ENCODE results near the gene MYO1G.
"Not testable (repeated sequence)": the region's sequence is repeated elsewhere in the genome, so short reads cannot be mapped to it uniquely, and the experiment has no call there.

The MYO1G gene

GRCh38 chr7:44999245-45000092 is 20.7 kb upstream of the MYO1G start:
- in situ Hi-C loops (cut with MboI; ENCODE audit: low pct_unique_long_range_greater_than_20kb, low sequenced_read_pairs, unreplicated experiment), result no loop called here
- TF ChIP-seq CTCF (IDR thresholded peaks at IDR 0.05; ENCODE audit: extremely low read depth, insufficient read depth, missing control alignments), result no peak
- DNase-seq (ENCODE audit: low spot score), result peak; percentile 96

DNA sequence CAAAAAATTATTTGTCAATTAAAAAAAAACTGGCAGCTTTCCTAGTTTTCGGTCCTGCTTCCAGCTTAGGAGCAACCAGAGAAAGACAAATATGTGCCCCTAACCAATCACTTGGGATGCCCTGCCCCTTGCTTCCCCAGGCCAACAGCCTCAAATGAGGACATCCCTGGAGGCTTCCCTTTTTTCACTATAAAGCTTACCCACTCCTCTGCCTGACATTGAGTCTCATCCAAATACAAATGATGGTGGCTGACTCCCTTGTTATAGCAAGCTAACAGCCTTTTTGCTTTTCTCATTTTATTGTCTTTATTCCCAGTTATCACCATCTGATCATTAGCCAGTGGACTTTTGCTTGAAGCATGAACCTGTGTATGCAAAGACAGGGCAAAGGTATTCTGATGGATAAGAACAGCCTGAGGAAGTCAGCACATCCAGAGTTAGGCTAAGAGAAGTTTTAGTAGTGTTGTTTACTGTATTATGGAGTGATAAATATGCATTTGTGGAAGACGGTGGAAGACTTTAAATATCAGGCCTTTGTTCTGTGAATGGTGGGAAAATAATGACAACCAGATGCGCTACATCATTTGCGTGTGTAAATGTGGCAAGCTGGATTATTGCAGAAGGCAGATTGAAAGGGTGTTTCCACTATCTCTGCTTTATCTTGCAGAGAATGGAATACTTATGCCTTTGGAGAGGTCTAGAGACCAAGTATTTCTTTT is 19.5 kb upstream of the MYO1G start:
- no peak for DNase-seq (ENCODE audit: low spot score)
- in situ Hi-C loops (cut with MboI; ENCODE audit: low pct_unique_long_range_greater_than_20kb, low sequenced_read_pairs, unreplicated experiment), result no loop called here
- TF ChIP-seq CTCF (IDR thresholded peaks at IDR 0.05; ENCODE audit: extremely low read depth, insufficient read depth, missing control alignments), result no peak

- no peak for TF ChIP-seq CTCF (IDR thresholded peaks at IDR 0.05; ENCODE audit: extremely low read depth, insufficient read depth, missing control alignments)
- no peak for DNase-seq (ENCODE audit: low spot score)
- in situ Hi-C loops (cut with MboI; ENCODE audit: low pct_unique_long_range_greater_than_20kb, low sequenced_read_pairs, unreplicated experiment), result no loop called here
These were observed 17.0 kb upstream of the MYO1G start for GRCh38 chr7:44995555-44996493.

DNA sequence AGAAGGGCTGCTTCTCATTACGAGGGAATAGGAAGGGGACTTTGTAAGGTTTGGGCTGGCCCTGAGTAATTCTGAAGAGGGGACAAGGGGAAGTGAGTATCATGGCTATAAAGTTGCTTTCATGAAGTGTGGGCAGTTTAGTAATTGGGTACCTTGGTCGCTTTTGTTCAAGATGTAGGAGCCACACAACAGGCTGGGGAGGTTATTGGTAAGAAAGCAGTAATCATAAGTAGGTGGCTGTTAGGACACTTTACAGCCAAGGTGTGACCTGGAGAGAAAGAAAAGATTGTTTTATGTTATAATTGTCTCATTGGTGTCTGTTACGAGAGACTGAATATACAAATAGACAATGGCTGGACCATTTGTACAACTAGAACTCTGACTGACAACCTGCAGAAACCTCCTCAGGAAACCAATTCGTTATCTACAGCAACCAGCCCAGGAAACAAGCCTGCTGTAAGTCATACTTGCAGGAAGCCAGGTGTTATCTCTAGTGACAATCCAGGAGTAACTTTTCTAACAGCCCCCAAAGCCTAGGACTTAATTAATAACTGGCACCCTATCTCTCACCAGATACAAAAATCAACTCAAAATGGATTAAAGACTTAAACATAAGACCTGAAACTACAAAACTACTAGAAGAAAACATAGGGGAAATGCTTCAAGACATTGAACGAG is 16.2 kb upstream of the MYO1G start:
- TF ChIP-seq CTCF (IDR thresholded peaks at IDR 0.05; ENCODE audit: extremely low read depth, insufficient read depth, missing control alignments), result no peak
- DNase-seq (ENCODE audit: low spot score), result peak; percentile 34
- in situ Hi-C loops (cut with MboI; ENCODE audit: low pct_unique_long_range_greater_than_20kb, low sequenced_read_pairs, unreplicated experiment), result no loop called here

DNA sequence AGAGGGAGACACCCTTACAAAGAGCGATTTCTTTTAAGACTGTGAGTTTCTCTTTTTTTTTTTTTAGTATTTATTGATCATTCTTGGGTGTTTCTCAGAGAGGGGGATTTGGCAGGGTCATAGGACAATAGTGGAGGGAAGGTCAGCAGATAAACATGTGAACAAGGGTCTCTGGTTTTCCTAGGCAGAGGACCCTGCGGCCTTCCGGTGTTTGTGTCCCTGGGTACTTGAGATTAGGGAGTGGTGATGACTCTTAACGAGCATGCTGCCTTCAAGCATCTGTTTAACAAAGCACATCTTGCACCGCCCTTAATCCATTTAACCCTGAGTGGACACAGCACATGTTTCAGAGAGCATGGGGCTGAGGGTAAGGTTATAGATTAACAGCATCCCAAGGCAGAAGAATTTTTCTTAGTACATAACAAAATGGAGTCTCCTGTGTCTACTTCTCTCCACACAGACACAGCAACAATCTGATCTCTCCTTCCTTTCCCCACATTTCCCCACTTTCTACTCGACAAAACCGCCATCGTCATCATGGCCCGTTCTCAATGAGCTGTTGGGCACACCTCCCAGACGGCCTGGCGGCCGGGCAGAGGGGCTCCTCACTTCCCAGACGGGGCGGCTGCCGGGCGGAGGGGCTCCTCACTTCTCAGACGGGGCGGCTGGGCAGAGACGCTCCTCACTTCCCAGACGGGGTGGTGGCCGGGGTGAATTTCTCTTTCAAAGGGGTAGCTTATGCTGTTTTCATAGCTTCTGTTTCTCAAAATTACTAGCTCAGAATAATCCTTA is 13.4 kb upstream of the MYO1G start:
- in situ Hi-C loops (cut with MboI; ENCODE audit: low pct_unique_long_range_greater_than_20kb, low sequenced_read_pairs, unreplicated experiment); DNase-seq (ENCODE audit: low spot score): not testable (repeated sequence)
